ENCODE results near the gene RPL12. TPM values are rescaled to one million over a fixed set of nuclear protein-coding genes. Genes with fewer than 3 reads are reported as not detected.
A peak's percentile ranks its signal among the peaks of the same experiment; 100 is the strongest.

The RPL12 gene
- polyA plus RNA-seq, 1 donor from 2014 or later = 2,090 TPM

GRCh38 chr9:127415657-127416056 is 35.5 kb downstream of the RPL12 start:
- H3K27ac Mint-ChIP-seq = no peak overlapping the region
- no peaks in the 10 kb centered on the region for H3K9me3 Mint-ChIP-seq
- H3K36me3 Mint-ChIP-seq = no peaks in the 10 kb centered on the region
- peaks cover 6 to 10% (median 9%) of the 10 kb centered on the region in 3 donors for H3K4me1 Mint-ChIP-seq
- no peaks in the 10 kb centered on the region for H3K27me3 Mint-ChIP-seq
- no peak overlapping the region for H3K4me3 Mint-ChIP-seq

- Mint-ChIP-seq H3K27me3 (no peaks in the 10 kb centered on the region), H3K36me3 (no peaks in the 10 kb centered on the region), H3K4me1 (peaks cover 6 to 10% (median 9%) of the 10 kb centered on the region in 3 donors), H3K9me3 (no peaks in the 10 kb centered on the region), H3K4me3 (no peak overlapping the region), H3K27ac (no peak overlapping the region)
These were observed 36.1 kb downstream of the RPL12 start for GRCh38 chr9:127415141-127415540.

DNA sequence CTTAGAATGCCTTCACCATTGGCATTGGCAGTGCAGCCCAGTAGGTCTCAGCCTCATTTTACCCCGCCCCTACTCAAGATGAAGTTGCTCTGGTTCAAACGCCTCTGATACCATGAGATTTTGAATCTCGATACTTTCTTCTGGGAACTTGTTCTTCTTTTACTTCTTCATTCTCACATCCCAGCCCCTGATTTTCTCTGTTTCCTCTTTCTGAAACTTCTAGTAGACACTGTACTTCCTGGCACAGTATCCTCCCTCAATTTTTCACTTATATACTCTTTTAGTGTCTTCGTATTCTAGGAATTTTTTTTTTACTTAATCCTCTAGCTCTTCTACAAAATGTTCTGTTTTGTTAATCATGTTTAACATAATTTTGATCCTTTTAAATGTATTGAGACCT is 40.1 kb downstream of the RPL12 start:
- H3K4me3 Mint-ChIP-seq = no peak overlapping the region
- H3K27ac Mint-ChIP-seq = peak overlapping the region in 1 of 3 donors; percentile 6
- H3K9me3 Mint-ChIP-seq = no peaks in the 10 kb centered on the region
- no peaks in the 10 kb centered on the region for H3K27me3 Mint-ChIP-seq
- no peaks in the 10 kb centered on the region for H3K36me3 Mint-ChIP-seq
- peaks cover 6 to 12% (median 6%) of the 10 kb centered on the region in 3 donors for H3K4me1 Mint-ChIP-seq

DNA sequence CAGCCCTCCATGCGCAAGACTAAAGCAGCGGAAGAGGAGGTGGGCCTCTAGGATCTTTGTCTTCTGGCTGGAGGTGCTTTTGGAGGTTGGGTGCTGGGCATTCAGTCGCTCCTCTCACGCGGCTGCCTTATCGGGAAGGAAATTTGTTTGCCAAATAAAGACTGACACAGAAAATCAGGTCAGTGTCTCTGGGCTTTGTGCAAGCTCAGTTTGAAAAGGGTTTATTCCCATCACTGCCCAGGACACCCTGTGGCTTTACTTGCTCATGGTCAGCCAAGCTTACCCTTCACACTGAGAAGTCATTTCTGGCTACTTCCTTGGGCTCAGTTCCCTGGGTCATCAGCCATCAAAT is 43.7 kb downstream of the RPL12 start:
- H3K4me1 Mint-ChIP-seq = peaks cover 6 to 10% (median 6%) of the 10 kb centered on the region in 3 donors
- H3K4me3 Mint-ChIP-seq = peak overlapping the region in 1 of 4 donors; percentile 23
- no peak overlapping the region for H3K27ac Mint-ChIP-seq
- no peaks in the 10 kb centered on the region for H3K36me3 Mint-ChIP-seq
- no peaks in the 10 kb centered on the region for H3K9me3 Mint-ChIP-seq
- no peaks in the 10 kb centered on the region for H3K27me3 Mint-ChIP-seq

DNA sequence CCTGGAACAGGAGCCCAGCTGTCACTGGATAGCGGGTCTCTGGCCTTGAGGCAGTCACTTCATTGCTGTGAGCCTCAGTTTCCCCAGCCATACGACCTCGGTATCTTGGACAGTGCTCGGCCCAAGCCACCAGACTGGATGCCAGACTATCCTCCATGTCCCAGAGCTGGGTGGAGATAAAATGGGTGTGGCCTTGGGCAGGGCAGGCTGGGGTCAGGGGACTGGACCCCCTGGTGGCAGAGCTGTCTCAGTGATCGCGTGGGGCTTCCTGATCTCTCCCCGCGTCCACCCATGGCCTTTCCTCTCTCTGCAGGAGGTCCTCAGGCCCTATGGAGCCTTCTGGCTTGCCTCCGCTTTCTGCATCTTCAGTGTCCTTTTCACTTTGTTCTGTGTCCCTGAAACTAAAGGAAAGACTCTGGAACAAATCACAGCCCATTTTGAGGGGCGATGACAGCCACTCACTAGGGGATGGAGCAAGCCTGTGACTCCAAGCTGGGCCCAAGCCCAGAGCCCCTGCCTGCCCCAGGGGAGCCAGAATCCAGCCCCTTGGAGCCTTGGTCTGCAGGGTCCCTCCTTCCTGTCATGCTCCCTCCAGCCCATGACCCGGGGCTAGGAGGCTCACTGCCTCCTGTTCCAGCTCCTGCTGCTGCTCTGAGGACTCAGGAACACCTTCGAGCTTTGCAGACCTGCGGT is 44.3 kb downstream of the RPL12 start:
- Mint-ChIP-seq H3K4me1 (peaks cover 6 to 10% (median 6%) of the 10 kb centered on the region in 3 donors), H3K9me3 (no peaks in the 10 kb centered on the region), H3K27me3 (no peaks in the 10 kb centered on the region), H3K36me3 (peaks cover 3% of the 10 kb centered on the region), H3K27ac (no peak overlapping the region), H3K4me3 (peak overlapping the region in 1 of 4 donors; percentile 23)

DNA sequence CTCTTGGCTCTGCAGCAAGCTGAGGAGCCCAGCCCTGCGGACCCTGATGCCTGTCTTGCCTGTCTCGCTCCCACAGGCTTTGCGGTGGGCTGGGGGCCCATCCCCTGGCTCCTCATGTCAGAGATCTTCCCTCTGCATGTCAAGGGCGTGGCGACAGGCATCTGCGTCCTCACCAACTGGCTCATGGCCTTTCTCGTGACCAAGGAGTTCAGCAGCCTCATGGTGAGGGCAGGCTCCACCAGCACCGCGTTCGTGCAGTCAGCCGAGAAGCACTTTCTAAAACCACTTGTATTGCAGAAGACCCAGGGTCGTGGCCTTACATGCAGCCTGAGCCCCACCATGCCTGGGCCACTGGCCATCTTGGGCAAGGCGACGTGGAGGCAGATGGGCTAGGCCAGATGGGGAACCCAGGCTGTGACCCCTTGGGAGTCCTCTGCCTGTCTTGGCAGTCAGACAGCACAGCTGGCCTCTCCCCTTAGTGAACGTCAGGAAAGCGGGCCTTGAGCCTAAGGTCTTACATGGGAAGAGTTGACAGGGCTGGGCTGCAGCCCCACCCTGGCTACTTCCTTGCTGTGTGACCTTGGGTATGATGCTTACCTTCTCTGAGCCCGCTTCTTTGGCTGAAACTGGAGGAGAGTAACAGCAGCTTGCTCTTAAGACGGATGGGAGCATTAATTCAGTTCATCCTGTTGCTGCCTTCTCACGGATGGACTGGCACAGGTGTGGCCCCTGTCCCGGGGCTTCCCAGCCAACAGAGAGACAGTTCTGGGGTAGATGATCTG is 45.7 kb downstream of the RPL12 start:
- Mint-ChIP-seq H3K9me3 (no peaks in the 10 kb centered on the region), H3K4me1 (peaks cover 0 to 4% (median 0%) of the 10 kb centered on the region in 3 donors), H3K27ac (peak overlapping the region in 1 of 3 donors; percentile 39), H3K27me3 (no peaks in the 10 kb centered on the region), H3K36me3 (peaks cover 7% of the 10 kb centered on the region), H3K4me3 (no peak overlapping the region)

- H3K36me3 Mint-ChIP-seq = peaks cover 7% of the 10 kb centered on the region
- no peaks in the 10 kb centered on the region for H3K27me3 Mint-ChIP-seq
These were observed 46.6 kb downstream of the RPL12 start for GRCh38 chr9:127404631-127405030.

DNA sequence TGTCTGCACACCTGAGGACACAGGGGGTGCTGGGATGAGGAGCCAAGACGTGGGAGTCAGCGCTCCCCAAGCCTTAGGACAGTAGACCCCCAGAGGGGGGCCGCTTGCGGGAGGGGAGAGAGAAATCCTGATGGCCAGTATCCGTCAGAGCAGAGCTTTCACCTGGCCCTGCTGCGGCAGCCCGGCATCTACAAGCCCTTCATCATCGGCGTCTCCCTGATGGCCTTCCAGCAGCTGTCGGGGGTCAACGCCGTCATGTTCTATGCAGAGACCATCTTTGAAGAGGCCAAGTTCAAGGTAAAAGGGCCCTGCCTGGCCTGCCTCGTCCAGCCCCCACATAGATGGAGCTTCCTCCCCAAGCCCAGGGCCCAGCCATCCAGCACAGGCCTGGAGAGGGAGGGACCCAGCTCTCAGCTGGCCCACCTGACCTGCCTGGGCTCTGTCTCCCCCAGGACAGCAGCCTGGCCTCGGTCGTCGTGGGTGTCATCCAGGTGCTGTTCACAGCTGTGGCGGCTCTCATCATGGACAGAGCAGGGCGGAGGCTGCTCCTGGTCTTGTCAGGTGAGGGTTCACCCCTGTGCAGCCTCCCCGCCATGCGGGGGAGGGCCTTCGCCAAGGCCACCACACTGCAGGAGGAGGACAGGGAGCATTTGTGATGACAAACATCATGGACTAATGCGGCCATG is 47.6 kb downstream of the RPL12 start:
- no peaks in the 10 kb centered on the region for H3K9me3 Mint-ChIP-seq
- no peaks in the 10 kb centered on the region for H3K4me1 Mint-ChIP-seq
- H3K27ac Mint-ChIP-seq = no peak overlapping the region
- H3K27me3 Mint-ChIP-seq = no peaks in the 10 kb centered on the region
- peaks cover 7% of the 10 kb centered on the region for H3K36me3 Mint-ChIP-seq
- no peak overlapping the region for H3K4me3 Mint-ChIP-seq

More at GRCh38 chr9:127404631-127405030, 46.6 kb downstream of the RPL12 start:
- Mint-ChIP-seq H3K4me3 (no peak overlapping the region), H3K27ac (no peak overlapping the region), H3K4me1 (peaks cover 0 to under 1% (median 0%) of the 10 kb centered on the region in 3 donors), H3K9me3 (no peaks in the 10 kb centered on the region)

GRCh38 chr9:127402401-127403090 is 48.7 kb downstream of the RPL12 start:
- Mint-ChIP-seq H3K36me3 (peaks cover 7% of the 10 kb centered on the region), H3K4me3 (no peak overlapping the region), H3K27me3 (no peaks in the 10 kb centered on the region), H3K9me3 (no peaks in the 10 kb centered on the region), H3K27ac (no peak overlapping the region), H3K4me1 (no peaks in the 10 kb centered on the region)

DNA sequence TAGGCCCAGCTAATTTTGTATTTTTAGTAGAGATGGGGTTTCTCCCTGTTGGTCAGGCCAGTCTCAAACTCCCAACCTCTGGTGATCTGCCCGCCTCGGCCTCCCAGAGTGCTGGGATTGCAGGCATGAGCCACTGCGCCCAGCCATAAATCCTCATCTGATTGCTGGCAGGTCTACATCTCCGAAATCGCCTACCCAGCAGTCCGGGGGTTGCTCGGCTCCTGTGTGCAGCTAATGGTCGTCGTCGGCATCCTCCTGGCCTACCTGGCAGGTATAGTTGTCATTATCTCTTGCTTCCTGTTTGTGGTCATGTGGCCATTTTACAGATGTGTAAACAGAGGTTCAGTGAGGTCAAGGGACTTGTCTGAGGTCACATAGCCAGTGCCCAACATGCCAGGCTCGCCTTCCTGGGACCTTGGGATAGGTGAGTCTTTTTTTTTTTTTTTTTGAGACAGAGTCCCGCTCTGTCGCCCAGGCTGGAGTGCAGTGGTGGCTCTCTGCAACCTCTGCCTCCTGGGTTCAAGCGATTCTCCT is 51.4 kb downstream of the RPL12 start:
- peaks cover 0 to 4% (median 2%) of the 10 kb centered on the region in 3 donors for H3K4me1 Mint-ChIP-seq
- H3K36me3 Mint-ChIP-seq = peaks cover 7% of the 10 kb centered on the region
- H3K9me3 Mint-ChIP-seq = no peaks in the 10 kb centered on the region
- H3K27ac Mint-ChIP-seq = no peak overlapping the region
- peak overlapping the region in 1 of 4 donors; percentile 83 for H3K4me3 Mint-ChIP-seq
- no peaks in the 10 kb centered on the region for H3K27me3 Mint-ChIP-seq

DNA sequence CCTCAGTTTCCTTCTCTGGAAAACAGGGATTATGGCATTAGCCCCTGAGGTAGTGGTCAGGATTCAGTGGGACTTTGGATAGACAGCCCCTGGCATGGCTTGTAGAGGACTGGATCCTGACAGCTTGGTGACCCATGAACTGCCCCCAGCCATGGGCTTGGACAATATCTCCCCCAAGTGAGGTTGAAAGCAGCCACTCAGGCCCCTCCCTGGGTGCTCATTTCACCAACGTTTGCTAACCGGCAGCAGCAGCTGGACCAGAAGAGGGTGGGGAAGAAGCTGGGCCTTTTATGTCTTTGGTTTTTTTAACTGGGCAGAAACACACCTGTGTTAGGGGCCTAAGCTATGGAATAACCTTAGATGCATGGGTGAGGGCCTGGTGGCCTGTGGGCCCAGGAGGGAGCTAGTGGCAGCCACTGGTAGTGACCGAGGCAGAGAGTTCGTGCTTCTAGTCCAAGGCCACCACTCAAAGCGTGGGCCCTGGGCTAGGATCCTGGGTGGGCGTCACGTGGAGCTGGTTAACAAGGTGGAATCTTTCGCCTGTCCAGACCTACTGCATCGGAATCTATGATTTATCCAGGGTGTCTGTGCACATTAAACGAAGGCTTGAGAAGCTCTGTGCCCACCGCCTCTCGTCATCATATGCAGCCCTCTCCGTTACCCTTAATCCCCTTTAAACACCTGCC is 52.3 kb downstream of the RPL12 start:
- H3K27ac Mint-ChIP-seq = peak overlapping the region in 2 of 3 donors; percentile 28 to 62
- H3K36me3 Mint-ChIP-seq = peaks cover 7% of the 10 kb centered on the region
- no peaks in the 10 kb centered on the region for H3K9me3 Mint-ChIP-seq
- peaks cover 0 to 4% (median 2%) of the 10 kb centered on the region in 3 donors for H3K4me1 Mint-ChIP-seq
- peak overlapping the region; percentile 74 to 89 (median 84) for H3K4me3 Mint-ChIP-seq
- no peaks in the 10 kb centered on the region for H3K27me3 Mint-ChIP-seq

GRCh38 chr9:127398275-127398647 is 52.9 kb downstream of the RPL12 start:
- Mint-ChIP-seq H3K27me3 (no peaks in the 10 kb centered on the region), H3K9me3 (no peaks in the 10 kb centered on the region), H3K27ac (peak overlapping the region in 2 of 3 donors; percentile 28 to 62), H3K4me1 (peaks cover 0 to 4% (median 2%) of the 10 kb centered on the region in 3 donors), H3K4me3 (peak overlapping the region; percentile 74 to 89 (median 84)), H3K36me3 (peaks cover 7% of the 10 kb centered on the region)
